GM12872 (cell line): Measurements from ENCODE around the gene FAM210B.

Experiments
- TF ChIP-seq, protein P1 (sequence below): IDR thresholded peaks from 3 replicates; pipeline ENCODE4 v1.5.1; 2011; ENCODE audit warnings: low read depth, mild to moderate bottlenecking, low read length, moderate library complexity; ENCODE audit not compliant: insufficient read depth

The FAM210B gene

DNA sequence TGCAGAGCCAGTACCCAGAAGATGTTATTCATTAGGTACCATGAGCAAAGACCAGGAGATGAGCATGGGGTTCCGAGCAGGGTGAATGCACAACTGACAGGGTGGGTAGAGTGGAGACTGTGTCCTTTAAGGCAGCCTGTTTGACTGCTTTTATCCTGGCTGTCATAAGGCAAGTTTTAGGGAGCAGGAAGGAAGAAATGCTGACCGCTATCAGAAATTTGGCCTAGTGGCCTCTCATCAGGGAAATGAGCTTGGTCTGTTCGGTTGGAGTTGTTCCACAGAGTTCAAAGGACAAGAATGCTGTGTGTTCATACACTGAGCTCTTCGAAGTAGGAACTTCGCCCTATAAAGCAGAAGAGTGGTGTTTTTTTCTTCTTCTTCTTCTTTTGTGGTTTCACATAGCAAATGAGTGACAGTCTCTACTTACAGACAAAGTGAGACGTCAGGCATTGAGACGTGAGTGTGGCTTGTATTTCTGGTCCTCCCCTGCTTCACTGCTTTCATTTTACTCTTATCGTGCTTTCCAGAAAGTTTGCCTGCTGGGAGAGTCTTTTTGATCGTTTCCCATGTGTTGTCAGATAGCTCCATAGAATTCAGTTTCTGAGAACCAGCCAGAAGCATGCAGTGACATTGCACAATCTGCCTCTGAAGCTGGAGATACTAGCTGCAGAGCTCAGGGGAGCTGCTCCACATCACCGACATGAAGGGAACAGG, 53.1 kb downstream of the FAM210B start, which contains the start of gene CASS4:
CASS4 (plus strand) TSS at position 502 of the 714 bp plus-strand sequence; CDS start at position 701, 199 bp downstream.
- TF ChIP-seq, protein P1, sequence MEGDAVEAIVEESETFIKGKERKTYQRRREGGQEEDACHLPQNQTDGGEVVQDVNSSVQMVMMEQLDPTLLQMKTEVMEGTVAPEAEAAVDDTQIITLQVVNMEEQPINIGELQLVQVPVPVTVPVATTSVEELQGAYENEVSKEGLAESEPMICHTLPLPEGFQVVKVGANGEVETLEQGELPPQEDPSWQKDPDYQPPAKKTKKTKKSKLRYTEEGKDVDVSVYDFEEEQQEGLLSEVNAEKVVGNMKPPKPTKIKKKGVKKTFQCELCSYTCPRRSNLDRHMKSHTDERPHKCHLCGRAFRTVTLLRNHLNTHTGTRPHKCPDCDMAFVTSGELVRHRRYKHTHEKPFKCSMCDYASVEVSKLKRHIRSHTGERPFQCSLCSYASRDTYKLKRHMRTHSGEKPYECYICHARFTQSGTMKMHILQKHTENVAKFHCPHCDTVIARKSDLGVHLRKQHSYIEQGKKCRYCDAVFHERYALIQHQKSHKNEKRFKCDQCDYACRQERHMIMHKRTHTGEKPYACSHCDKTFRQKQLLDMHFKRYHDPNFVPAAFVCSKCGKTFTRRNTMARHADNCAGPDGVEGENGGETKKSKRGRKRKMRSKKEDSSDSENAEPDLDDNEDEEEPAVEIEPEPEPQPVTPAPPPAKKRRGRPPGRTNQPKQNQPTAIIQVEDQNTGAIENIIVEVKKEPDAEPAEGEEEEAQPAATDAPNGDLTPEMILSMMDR = no peak

DNA sequence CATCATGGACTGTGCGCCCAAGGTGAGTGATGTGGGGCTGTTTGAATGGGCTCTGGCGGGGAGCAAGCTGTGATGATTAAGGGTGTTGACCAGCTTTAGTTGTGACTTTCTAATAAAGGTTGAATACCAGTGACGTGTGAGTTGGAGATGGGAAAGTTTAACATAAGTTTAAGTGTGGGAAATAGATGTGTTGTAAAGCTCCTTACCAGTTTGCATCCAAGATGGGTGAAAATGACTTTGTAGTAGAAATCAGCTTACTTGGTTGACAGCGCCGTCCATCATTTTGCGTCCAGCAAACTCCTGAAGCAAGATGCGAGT, 53.7 kb downstream of the FAM210B start:
- TF ChIP-seq, protein P1 = no peak

DNA sequence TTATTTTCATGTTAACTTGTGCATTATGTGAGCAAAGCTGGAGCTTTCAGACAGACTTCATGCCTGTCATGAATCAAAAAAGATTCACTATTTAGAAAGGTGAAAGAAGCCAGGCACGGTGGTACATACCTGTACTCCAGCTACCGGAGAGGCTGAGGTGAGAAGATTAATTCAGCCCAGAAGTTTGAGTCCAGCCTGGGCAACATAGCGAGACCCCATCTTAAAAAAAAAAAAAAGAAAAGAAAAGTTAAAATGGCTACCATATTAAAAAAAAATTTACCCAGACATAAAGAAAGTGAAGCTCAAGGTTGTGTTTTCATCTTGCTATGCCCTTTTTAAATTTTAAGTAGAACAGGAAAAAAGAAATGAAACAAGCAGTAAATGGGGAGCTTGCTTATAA, 54.2 kb downstream of the FAM210B start:
- TF ChIP-seq, protein P1 = no peak

DNA sequence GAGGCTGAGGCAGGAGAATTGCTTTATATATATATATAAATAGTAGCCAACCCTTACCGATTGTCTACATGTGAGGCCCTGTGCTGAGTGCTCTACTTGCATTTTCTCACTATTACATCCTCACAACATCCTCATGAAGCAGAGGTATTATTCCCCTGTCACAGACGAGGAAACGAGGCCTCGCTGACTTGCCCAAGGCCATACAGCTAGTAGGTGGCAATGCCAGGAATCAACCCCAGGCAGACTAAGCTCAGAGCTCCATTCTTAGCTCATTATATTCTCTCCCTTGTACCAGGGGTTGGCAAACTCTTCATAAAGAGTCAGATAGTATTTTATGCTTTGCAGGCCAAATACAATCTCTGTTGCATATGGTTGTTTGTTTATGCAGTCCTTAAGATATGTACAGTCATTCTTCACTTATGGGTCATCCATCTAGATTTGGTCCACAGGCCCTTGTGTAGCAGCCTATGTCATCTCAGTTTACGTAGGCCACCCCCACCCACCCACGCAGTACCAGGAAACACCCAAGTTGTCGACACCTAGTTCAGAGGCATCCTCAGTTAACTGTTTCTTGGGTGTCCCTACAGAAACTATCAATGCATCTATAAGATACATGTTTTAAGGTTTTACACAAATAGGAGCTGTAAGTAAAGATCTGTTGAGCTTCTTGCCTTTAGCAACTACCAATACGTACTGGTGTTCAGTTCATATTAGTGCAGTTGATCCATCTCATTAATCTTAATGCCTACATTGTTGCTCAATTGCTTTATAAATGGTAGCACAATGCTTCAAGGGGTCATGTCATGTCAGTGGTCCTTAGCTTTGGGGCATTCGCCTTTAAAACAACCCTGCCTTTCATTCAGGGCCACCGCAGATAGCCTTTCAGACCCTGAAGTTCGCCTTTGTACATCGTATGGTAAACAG, 56.3 kb downstream of the FAM210B start:
- TF ChIP-seq, protein P1 = no peak

DNA sequence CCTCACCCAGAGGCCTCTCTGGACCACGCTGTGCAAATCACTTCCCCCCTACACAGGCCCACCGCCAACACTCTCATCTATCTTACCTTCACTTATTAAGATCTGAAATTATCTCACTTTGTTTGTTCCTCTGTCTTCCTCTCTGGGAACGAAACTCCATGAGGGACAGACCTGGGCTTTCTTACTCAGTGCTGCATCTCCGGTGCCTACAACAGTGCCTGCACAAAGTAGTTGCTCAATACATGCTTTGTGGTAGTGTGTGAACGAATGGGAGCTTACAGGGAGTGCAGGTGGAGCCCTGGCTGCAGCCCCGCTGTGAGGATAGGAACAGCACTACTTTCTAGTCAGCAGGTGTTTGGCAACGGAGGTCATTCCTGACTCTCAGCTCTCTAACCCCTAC, 58.6 kb downstream of the FAM210B start:
- TF ChIP-seq, protein P1 = no peak

DNA sequence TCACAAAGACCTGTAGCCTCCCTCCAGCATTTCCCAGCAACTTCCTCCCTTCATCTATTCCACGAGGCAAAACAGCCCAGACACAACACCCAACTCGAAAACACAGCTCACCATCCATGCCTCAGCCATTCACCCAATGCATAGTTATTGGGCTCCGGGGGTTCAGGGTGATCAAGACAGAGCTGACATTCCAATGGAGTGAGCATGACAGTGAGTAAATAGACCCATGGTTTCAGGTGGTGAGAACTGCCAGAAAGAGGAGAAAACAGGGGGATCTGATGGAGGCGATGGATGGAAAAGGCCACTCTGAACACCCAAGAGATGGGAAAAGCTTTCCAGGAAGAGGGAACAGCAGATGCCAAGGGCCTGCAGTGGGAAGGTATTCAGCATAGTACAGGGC, 59.1 kb downstream of the FAM210B start:
- TF ChIP-seq, protein P1 = no peak
